PC-9 (cell line): ENCODE measurements around the gene DAGLB. TPM values are rescaled to one million over a fixed set of nuclear protein-coding genes. Genes with fewer than 3 reads are reported as not detected.

ENCODE experiments used
- BruUV-seq: library from RNA; stranded (reverse); fragments of 400-500 nt; replicated peaks from 2 replicates; lab custom pipeline; 2021; lab: Mats Ljungman, UMichigan
- CTCF ChIA-PET: fragments of 300-600 bp; sonication (Branson Sonifier 250); formaldehyde crosslinking; loops from one replicate; lab custom pipeline; 2022; ENCODE audit warnings: antibody characterized with exemption; lab: Charles Lee
- POLR2A ChIA-PET: fragments of 300-600 bp; sonication (Branson Sonifier 250); formaldehyde crosslinking; loops from one replicate; lab custom pipeline; 2022; ENCODE audit warnings: antibody characterized with exemption; ENCODE audit not compliant: unreplicated experiment; lab: Charles Lee
- DNase-seq, 2 experiments: peaks; one replicate each; pipeline versions ENCODE4 v3.0.0 to v3.0.0-alpha.2; 2015 to 2022; ENCODE audit warnings: mixed read lengths in 1 of 2
- H2AFZ ChIP-seq: fragments of 200-600 bp; sonication (generic); 2 replicates; pipeline ENCODE4 v1.8.1; 2017; ENCODE audit warnings: antibody characterized with exemption
- H3F3A ChIP-seq: fragments of 200-600 bp; sonication (generic); 2 replicates; pipeline ENCODE4 v1.8.1; 2017; ENCODE audit warnings: antibody characterized with exemption, mild to moderate bottlenecking, low read depth; ENCODE audit not compliant: insufficient read depth
- H3K27ac ChIP-seq: fragments of 200-600 bp; sonication (generic); 2 replicates; pipeline ENCODE4 v1.6.1; 2016; ENCODE audit warnings: mixed run types
- H3K27me3 ChIP-seq: fragments of 200-600 bp; sonication (generic); 2 replicates; pipeline ENCODE4 v1.6.1; 2016; ENCODE audit warnings: low read depth, mixed run types; ENCODE audit not compliant: insufficient read depth
- H3K36me3 ChIP-seq: fragments of 200-600 bp; sonication (generic); 2 replicates; pipeline ENCODE4 v1.6.1; 2016; ENCODE audit warnings: low read depth, mixed run types
- H3K4me1 ChIP-seq: fragments of 200-600 bp; sonication (generic); replicated peaks from 2 replicates; pipeline ENCODE4 v1.6.1; 2016; ENCODE audit warnings: mixed run types; ENCODE audit not compliant: insufficient read depth
- H3K4me2 ChIP-seq: fragments of 200-600 bp; sonication (generic); 2 replicates; pipeline ENCODE4 v1.6.1; 2017; ENCODE audit warnings: mixed run types
- H3K4me3 ChIP-seq: fragments of 200-600 bp; sonication (generic); 2 replicates; pipeline ENCODE4 v1.6.1; 2016; ENCODE audit warnings: mixed run types
- H3K79me2 ChIP-seq: fragments of 200-600 bp; sonication (generic); 2 replicates; pipeline ENCODE4 v1.6.1; 2017; ENCODE audit warnings: low read depth, mixed run types
- H3K9me2 ChIP-seq: fragments of 200-600 bp; sonication (generic); 2 replicates; pipeline ENCODE4 v1.8.1; 2017; ENCODE audit warnings: mild to moderate bottlenecking; ENCODE audit not compliant: insufficient read depth
- H3K9me3 ChIP-seq: fragments of 200-600 bp; sonication (generic); 2 replicates; pipeline ENCODE4 v1.8.1; 2016; ENCODE audit warnings: low read depth; ENCODE audit not compliant: insufficient read depth
- H4K20me1 ChIP-seq: fragments of 200-600 bp; sonication (generic); 2 replicates; pipeline ENCODE4 v1.8.1; 2017; ENCODE audit not compliant: insufficient read depth
- EZH2 ChIP-seq: fragments of 200-600 bp; sonication (generic); IDR thresholded peaks from 2 replicates; pipeline ENCODE4 v1.8.0; 2017; ENCODE audit warnings: antibody characterized with exemption, low read depth
- intact Hi-C: fragments of 100-400 bp; cut with micrococcal nuclease; formaldehyde crosslinking; loops from one replicate; pipeline ENCODE4 v1.10.0; 2022; ENCODE audit not compliant: unreplicated experiment
- total RNA-seq: library from RNA; stranded (reverse); gene quantifications from 2 replicates; pipeline ENCODE4 v1.2.3, GENCODE V29; 2021
- TF ChIP-seq, protein P1 (sequence below): fragments of 200-600 bp; sonication (generic); conservative IDR thresholded peaks from 2 replicates; pipeline ENCODE4 v1.6.1; 2017; ENCODE audit warnings: mixed run types, antibody characterized with exemption, mild to moderate bottlenecking, moderate library complexity

The DAGLB gene
- total RNA-seq, 1 experiment from 2014 or later: 46.7 TPM

DNA sequence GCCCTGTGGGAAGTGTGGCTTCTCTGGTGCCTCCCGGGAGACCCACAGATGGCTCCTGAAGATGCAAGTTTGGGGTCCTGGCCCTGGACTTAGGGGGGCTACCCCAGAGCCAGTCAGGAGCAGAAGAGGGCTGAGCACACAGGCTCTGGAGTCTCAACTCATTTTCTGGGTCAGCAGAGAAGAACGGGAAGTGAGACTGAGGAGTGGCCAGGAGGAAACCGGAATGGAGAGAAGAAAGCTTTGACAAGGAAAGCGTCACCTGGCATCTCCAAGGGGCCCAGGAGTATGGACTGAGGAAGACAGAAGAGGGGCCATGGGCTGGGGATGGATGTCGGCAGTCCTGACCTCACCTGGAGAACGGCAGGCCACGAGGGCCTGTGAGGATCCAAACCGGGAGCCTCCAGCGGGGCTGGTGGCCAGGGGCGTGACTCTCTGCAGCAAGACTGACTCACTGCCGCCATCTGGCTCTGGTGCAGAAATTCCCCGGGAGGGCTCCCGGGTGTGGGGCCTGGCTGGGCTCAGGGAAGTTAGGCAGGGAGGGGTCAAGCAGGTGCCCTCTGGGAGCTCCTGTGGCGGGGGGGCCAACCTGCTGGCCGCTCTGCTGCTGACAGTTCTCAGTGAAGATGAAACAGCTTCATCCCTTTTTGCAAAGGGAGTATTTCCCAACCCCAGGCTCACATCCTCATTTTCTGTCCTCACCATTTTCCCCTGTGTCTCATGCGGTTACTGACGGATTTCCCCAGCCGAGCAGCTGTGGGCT lies 23.6 kb downstream of the DAGLB start:
- Histone ChIP-seq H3K36me3 (peaks cover 18% of the 10 kb centered on the region), H3K4me2 (no peak overlapping the region), H3K27me3 (no peaks in the 10 kb centered on the region), H3F3A (0 out of 2 replicates have a peak, but pooled peaks cover 20% of the 10 kb centered on the region), H3K4me1 (no peaks in the 10 kb centered on the region), H2AFZ (no peak overlapping the region), H3K9me3 (no peaks in the 10 kb centered on the region), H4K20me1 (no peaks in the 10 kb centered on the region), H3K9me2 (no peaks in the 10 kb centered on the region), H3K79me2 (0 out of 2 replicates have a peak, but pooled peaks cover 2% of the 10 kb centered on the region), H3K27ac (no peak overlapping the region), H3K4me3 (no peak overlapping the region)
- TF ChIP-seq, protein P1, sequence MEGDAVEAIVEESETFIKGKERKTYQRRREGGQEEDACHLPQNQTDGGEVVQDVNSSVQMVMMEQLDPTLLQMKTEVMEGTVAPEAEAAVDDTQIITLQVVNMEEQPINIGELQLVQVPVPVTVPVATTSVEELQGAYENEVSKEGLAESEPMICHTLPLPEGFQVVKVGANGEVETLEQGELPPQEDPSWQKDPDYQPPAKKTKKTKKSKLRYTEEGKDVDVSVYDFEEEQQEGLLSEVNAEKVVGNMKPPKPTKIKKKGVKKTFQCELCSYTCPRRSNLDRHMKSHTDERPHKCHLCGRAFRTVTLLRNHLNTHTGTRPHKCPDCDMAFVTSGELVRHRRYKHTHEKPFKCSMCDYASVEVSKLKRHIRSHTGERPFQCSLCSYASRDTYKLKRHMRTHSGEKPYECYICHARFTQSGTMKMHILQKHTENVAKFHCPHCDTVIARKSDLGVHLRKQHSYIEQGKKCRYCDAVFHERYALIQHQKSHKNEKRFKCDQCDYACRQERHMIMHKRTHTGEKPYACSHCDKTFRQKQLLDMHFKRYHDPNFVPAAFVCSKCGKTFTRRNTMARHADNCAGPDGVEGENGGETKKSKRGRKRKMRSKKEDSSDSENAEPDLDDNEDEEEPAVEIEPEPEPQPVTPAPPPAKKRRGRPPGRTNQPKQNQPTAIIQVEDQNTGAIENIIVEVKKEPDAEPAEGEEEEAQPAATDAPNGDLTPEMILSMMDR: peak; percentile 14; the same call in 1 of the 2 replicates
- no peak for TF ChIP-seq EZH2
- DNase-seq: peak in 1 of 2 experiments; percentile 48
- intact Hi-C loops: no loop called here
- CTCF ChIA-PET: no interaction called here
- BruUV-seq: no TSS peak
- POLR2A ChIA-PET: no interaction called here

DNA sequence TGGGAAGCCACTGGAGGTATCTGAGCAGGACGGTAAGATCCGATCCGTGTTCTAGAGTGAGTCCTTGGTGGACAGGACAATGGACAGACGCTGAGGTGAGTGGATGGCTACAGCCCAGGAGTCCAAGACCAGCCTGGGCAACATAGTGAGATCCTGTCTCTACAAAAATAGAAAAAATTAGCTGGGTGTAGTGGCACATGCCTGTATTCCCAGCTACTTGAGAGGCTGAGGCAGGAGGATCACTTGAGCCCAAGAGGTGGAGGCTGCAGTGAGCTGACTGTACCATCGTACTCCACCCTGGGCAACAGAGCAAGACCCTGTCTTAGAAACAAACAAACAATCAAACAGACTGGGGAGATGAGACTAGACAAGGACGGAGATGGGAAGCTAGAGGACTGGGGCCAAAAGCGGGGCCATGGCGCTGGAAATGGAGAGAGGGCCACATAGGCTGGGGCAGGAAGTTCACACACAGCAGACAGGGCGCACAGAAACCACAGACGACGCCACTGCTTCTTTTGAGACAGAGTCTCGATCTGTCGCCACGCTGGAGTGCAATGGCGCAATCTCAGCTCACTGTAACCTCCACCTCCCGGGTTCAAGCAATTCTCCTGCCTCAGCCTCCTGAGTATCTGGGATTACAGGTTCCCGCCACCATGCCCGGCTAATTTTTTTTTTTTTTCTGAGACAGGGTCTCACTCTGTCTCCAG lies 24.7 kb downstream of the DAGLB start:
- Histone ChIP-seq H3K36me3 (peaks cover 18% of the 10 kb centered on the region), H3K4me1 (no peaks in the 10 kb centered on the region), H3K27me3 (no peaks in the 10 kb centered on the region), H3K4me2 (no peak overlapping the region), H3K79me2 (0 out of 2 replicates have a peak, but pooled peaks cover 2% of the 10 kb centered on the region), H3K9me2 (no peaks in the 10 kb centered on the region), H3K9me3 (no peaks in the 10 kb centered on the region), H3K27ac (no peak overlapping the region), H3F3A (0 out of 2 replicates have a peak, but pooled peaks cover 21% of the 10 kb centered on the region), H3K4me3 (no peak overlapping the region), H4K20me1 (no peaks in the 10 kb centered on the region), H2AFZ (no peak overlapping the region)
- TF ChIP-seq, protein P1: no peak
- TF ChIP-seq EZH2: no peak
- intact Hi-C loops: no loop called here
- no peak for DNase-seq
- no TSS peak for BruUV-seq
- ChIA-PET POLR2A (no interaction called here), CTCF (interaction anchor here (0.7 kb wide), 1 partner anchor 18 kb away, joined by 5 read pairs; no protein-coding TSS in a partner anchor)

DNA sequence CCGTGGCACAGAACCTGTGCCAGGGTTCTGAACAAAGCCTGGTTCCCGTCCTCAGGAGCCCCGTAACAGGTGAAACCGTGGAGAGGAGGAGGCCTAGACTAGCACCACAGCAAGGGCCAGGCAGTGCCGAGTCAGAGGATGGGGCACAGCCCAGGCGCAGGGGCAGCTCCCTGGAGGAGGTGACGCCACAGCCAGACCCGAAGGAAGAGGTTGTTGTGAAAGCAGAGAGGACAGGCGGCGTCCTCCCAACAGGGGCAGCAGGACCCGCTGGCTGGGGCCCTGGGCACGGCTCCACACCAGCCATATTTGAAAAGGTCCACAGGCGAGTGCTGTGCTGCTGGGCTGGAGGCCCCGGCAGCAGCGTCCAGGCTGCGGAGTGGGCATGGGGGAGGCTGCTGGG lies 25.7 kb downstream of the DAGLB start:
- CTCF ChIA-PET: no interaction called here
- Histone ChIP-seq H3K9me2 (no peaks in the 10 kb centered on the region), H3K4me3 (no peak overlapping the region), H3K4me1 (no peaks in the 10 kb centered on the region), H3F3A (peaks cover 29% of the 10 kb centered on the region; the same call in 1 of the 2 replicates), H2AFZ (no peak overlapping the region), H3K27ac (no peak overlapping the region), H3K4me2 (no peak overlapping the region), H3K36me3 (peaks cover 16% of the 10 kb centered on the region; the same call in 1 of the 2 replicates), H3K27me3 (no peaks in the 10 kb centered on the region), H3K79me2 (0 out of 2 replicates have a peak, but pooled peaks cover 2% of the 10 kb centered on the region), H4K20me1 (no peaks in the 10 kb centered on the region), H3K9me3 (no peaks in the 10 kb centered on the region)
- intact Hi-C loops: no loop called here
- POLR2A ChIA-PET: no interaction called here
- no peak for DNase-seq
- BruUV-seq: no TSS peak
- TF ChIP-seq, protein P1: no peak
- TF ChIP-seq EZH2: no peak
